SU-DHL-6 (cell line): ENCODE results near the gene OR10G8.

Experiments
- H2AFZ ChIP-seq: fragments of 200-600 bp; sonication (generic); 2 replicates; pipeline ENCODE4 v1.6.1; 2014; ENCODE audit warnings: low read depth, mild to moderate bottlenecking, moderate library complexity, mixed read lengths, antibody characterized with exemption, low read length; ENCODE audit not compliant: severe bottlenecking
- H3F3A ChIP-seq: fragments of 200-600 bp; shearing (Covaris generic); 2 replicates; pipeline ENCODE4 v1.6.0; 2016; ENCODE audit warnings: antibody characterized with exemption, mild to moderate bottlenecking; ENCODE audit not compliant: insufficient read depth
- H3K27ac ChIP-seq: fragments of 200-600 bp; sonication (generic); 2 replicates; pipeline ENCODE4 v1.5.1; 2016; ENCODE audit warnings: low read depth, mild to moderate bottlenecking, low read length, moderate library complexity, mixed read lengths
- H3K27me3 ChIP-seq: fragments of 200-600 bp; sonication (generic), shearing (Covaris generic); 2 replicates; pipeline ENCODE4 v1.6.0; 2014; ENCODE audit warnings: mild to moderate bottlenecking, low read length
- H3K36me3 ChIP-seq: fragments of 200-600 bp; sonication (generic); 2 replicates; pipeline ENCODE4 v1.6.1; 2014; ENCODE audit warnings: mild to moderate bottlenecking, low read length, mixed read lengths
- H3K4me2 ChIP-seq: fragments of 300-600, 200-600 bp; shearing (Covaris generic), sonication (generic); 2 replicates; pipeline ENCODE4 v1.6.0; 2014; ENCODE audit warnings: low read length, low read depth, mild to moderate bottlenecking; ENCODE audit not compliant: poor library complexity, severe bottlenecking
- H3K4me3 ChIP-seq: fragments of 200-600 bp; sonication (generic); 2 replicates; pipeline ENCODE4 v1.5.1; 2014; ENCODE audit warnings: antibody characterized with exemption, low read length, mild to moderate bottlenecking, mixed read lengths; ENCODE audit not compliant: insufficient read depth, poor library complexity, severe bottlenecking
- H3K79me2 ChIP-seq: fragments of 200-600 bp; sonication (generic); 2 replicates; pipeline ENCODE4 v1.6.1; 2014; ENCODE audit warnings: mild to moderate bottlenecking, low read length, moderate library complexity; ENCODE audit not compliant: insufficient read depth
- H3K9ac ChIP-seq: fragments of 200-600 bp; sonication (generic); 2 replicates; pipeline ENCODE4 v1.7.0; 2014; ENCODE audit warnings: mild to moderate bottlenecking, low read length
- H3K9me2 ChIP-seq: fragments of 200-600 bp; sonication (generic); replicated peaks from 2 replicates; pipeline ENCODE4 v1.6.1; 2014; ENCODE audit warnings: low read length; ENCODE audit not compliant: insufficient read depth
- H3K9me3 ChIP-seq: fragments of 200-600 bp; sonication (generic); 2 replicates; pipeline ENCODE4 v1.6.1; 2014; ENCODE audit warnings: low read length, mixed read lengths; ENCODE audit not compliant: insufficient read depth
- H4K20me1 ChIP-seq: fragments of 200-600 bp; sonication (generic); 2 replicates; pipeline ENCODE4 v1.6.1; 2014; ENCODE audit warnings: low read depth, mild to moderate bottlenecking, antibody characterized with exemption, low read length, moderate library complexity, mixed read lengths
- CTCF ChIP-seq: fragments of 200-600 bp; sonication (generic); IDR thresholded peaks from one replicate; pipeline ENCODE4 v1.5.1; 2017; ENCODE audit warnings: antibody characterized with exemption, mild to moderate bottlenecking, low read length, moderate library complexity; ENCODE audit not compliant: insufficient read depth, poor library complexity, severe bottlenecking
- EZH2phosphoT487 ChIP-seq: fragments of 200-600 bp; sonication (generic), shearing (Covaris generic); conservative IDR thresholded peaks from 2 replicates; pipeline ENCODE4 v1.6.1; 2018; ENCODE audit warnings: mild to moderate bottlenecking, antibody characterized with exemption, low read length, moderate library complexity, mixed read lengths

Gene OR10G8

GRCh38 chr11:124050748-124051147, 24.1 kb downstream of the OR10G8 start:
- no peaks in the 10 kb centered on the region for H3K27me3 ChIP-seq
- H2AFZ ChIP-seq: no peak overlapping the region
- TF ChIP-seq CTCF (no peak), EZH2phosphoT487 (no peak)
- H3K4me2 ChIP-seq: no peak overlapping the region
- no peaks in the 10 kb centered on the region for H3K36me3 ChIP-seq
- no peaks in the 10 kb centered on the region for H4K20me1 ChIP-seq
- H3K79me2 ChIP-seq: no peaks in the 10 kb centered on the region
- H3F3A ChIP-seq: no peaks in the 10 kb centered on the region
- H3K27ac ChIP-seq: no peak overlapping the region
- no peak overlapping the region for H3K9ac ChIP-seq
- no peaks in the 10 kb centered on the region for H3K9me2 ChIP-seq
- H3K4me3 ChIP-seq: no peak overlapping the region
- H3K9me3 ChIP-seq: no peaks in the 10 kb centered on the region

GRCh38 chr11:124052966-124053365, 26.4 kb downstream of the OR10G8 start:
- H3K27ac ChIP-seq: no peak overlapping the region
- no peaks in the 10 kb centered on the region for H3K79me2 ChIP-seq
- TF ChIP-seq CTCF: no peak
- no peak for TF ChIP-seq EZH2phosphoT487
- no peaks in the 10 kb centered on the region for H3K9me2 ChIP-seq
- H3K36me3 ChIP-seq: no peaks in the 10 kb centered on the region
- no peaks in the 10 kb centered on the region for H4K20me1 ChIP-seq
- H2AFZ ChIP-seq: no peak overlapping the region
- H3K9me3 ChIP-seq: no peaks in the 10 kb centered on the region
- no peak overlapping the region for H3K4me3 ChIP-seq
- no peak overlapping the region for H3K9ac ChIP-seq
- H3K27me3 ChIP-seq: no peaks in the 10 kb centered on the region
- H3F3A ChIP-seq: no peaks in the 10 kb centered on the region
- no peak overlapping the region for H3K4me2 ChIP-seq

GRCh38 chr11:124068601-124069110, 42.1 kb downstream of the OR10G8 start:
- TF ChIP-seq CTCF (no peak), EZH2phosphoT487 (no peak)
- Histone ChIP-seq H3K4me3 (no peak overlapping the region), H3K9me2 (no peaks in the 10 kb centered on the region), H3K36me3 (no peaks in the 10 kb centered on the region), H3K4me2 (no peak overlapping the region), H3K9me3 (no peaks in the 10 kb centered on the region), H4K20me1 (no peaks in the 10 kb centered on the region), H3K27ac (no peak overlapping the region), H3K27me3 (no peaks in the 10 kb centered on the region), H2AFZ (no peak overlapping the region), H3F3A (no peaks in the 10 kb centered on the region), H3K79me2 (no peaks in the 10 kb centered on the region), H3K9ac (no peak overlapping the region)
